Measurements from ENCODE around the gene EEF2.

The EEF2 gene

DNA sequence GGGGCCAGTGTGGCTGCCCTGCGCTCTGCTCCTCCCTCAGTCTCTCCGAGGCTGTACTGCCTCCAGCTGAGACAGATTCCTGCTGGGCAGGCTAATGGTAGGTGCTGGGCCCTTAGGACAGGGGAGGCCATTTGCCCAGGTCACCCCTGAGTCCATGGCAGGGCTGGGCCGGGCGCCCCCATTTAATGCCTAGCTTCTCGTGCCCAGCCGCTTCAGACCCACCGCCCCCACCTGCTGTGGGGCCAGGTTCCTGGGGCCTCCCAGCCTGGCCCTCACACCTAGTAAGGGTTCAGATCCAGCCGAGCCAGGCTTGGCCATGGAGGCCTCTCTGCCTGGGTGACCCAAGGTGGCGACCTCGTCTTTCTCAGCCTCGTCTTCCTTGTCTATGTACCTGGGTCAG is 40.1 kb upstream of the EEF2 start:
- H3F3A ChIP-seq (ENCODE audit: low read depth) = no peaks in the 10 kb centered on the region
- H3K9me2 ChIP-seq (replicated peaks; ENCODE audit: low read depth, low read length) = no peaks in the 10 kb centered on the region
- no peaks in the 10 kb centered on the region for H3K27me3 ChIP-seq (ENCODE audit: insufficient read depth, low read length, poor library complexity, severe bottlenecking)
- H3K9me3 ChIP-seq (ENCODE audit: insufficient read depth, low read depth, low read length) = no peaks in the 10 kb centered on the region
- no peaks in the 10 kb centered on the region for H3K4me1 ChIP-seq (ENCODE audit: insufficient read depth, low read length, poor library complexity, severe bottlenecking)
- TF ChIP-seq, protein P1, sequence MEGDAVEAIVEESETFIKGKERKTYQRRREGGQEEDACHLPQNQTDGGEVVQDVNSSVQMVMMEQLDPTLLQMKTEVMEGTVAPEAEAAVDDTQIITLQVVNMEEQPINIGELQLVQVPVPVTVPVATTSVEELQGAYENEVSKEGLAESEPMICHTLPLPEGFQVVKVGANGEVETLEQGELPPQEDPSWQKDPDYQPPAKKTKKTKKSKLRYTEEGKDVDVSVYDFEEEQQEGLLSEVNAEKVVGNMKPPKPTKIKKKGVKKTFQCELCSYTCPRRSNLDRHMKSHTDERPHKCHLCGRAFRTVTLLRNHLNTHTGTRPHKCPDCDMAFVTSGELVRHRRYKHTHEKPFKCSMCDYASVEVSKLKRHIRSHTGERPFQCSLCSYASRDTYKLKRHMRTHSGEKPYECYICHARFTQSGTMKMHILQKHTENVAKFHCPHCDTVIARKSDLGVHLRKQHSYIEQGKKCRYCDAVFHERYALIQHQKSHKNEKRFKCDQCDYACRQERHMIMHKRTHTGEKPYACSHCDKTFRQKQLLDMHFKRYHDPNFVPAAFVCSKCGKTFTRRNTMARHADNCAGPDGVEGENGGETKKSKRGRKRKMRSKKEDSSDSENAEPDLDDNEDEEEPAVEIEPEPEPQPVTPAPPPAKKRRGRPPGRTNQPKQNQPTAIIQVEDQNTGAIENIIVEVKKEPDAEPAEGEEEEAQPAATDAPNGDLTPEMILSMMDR (conservative IDR thresholded peaks at IDR 0.05; ENCODE audit: low read length) = no peak
- TF ChIP-seq EZH2phosphoT487 (IDR thresholded peaks at IDR 0.05; ENCODE audit: borderline replicate concordance) = no peak
- H3K79me2 ChIP-seq (ENCODE audit: insufficient read depth, low read length) = peaks cover 7% of the 10 kb centered on the region; the same call in 1 of the 2 replicates
- H4K20me1 ChIP-seq (ENCODE audit: insufficient read depth, low read length, poor library complexity, severe bottlenecking) = no peaks in the 10 kb centered on the region
- no peak overlapping the region for H3K4me3 ChIP-seq (ENCODE audit: low read length, poor library complexity, severe bottlenecking)
- no peak overlapping the region for H3K9ac ChIP-seq (ENCODE audit: low read depth, low read length, poor library complexity, severe bottlenecking)
- H2AFZ ChIP-seq (ENCODE audit: low read length) = no peak overlapping the region
- H3K36me3 ChIP-seq (ENCODE audit: insufficient read depth, low read length) = peaks cover 26% of the 10 kb centered on the region; the same call in 1 of the 2 replicates
- H3K4me2 ChIP-seq (ENCODE audit: low read depth, low read length, poor library complexity, severe bottlenecking) = no peak overlapping the region

DNA sequence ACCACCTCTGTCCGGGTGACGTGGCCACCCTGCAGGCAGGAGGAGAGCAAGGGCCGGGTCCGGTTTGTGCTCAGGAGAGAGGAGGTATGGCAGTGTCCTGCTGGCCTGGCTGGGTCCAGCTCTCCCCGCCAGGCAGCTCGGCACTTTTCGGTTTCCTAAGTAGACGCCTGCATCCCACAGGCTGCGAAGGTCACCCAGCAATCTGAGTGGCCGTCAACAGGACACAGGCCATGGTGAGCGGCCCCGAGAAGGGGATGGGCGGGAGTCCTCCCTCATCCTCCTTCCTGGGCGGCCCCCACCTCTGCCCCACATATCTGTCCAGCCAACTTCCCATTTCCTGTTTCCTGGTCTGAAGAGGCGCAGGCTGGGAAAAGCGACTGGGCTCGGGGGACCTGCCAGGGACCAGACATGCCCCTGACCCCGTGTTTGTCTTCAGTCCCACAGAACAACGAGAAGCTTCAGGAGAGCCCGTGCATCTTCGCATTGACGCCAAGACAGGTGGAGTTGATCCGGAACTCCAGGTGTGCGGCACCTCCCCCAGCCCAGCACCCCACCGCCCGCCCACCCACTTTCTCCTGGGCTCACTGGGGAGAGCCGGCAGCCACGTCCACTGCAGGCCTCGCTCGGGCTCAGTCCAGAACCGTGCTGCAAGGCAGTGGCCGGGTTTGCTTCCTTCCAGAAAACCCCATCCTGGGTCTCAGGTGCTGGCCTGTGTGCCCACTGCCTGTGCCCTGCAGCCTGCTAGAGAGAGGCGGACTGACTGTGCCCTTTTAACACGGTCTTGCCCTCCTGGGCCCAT is 38.5 kb upstream of the EEF2 start:
- H3F3A ChIP-seq (ENCODE audit: low read depth) = no peaks in the 10 kb centered on the region
- no peaks in the 10 kb centered on the region for H3K4me1 ChIP-seq (ENCODE audit: insufficient read depth, low read length, poor library complexity, severe bottlenecking)
- peaks cover 16% of the 10 kb centered on the region; the same call in 1 of the 2 replicates for H3K79me2 ChIP-seq (ENCODE audit: insufficient read depth, low read length)
- no peak overlapping the region for H3K9ac ChIP-seq (ENCODE audit: low read depth, low read length, poor library complexity, severe bottlenecking)
- no peaks in the 10 kb centered on the region for H3K9me2 ChIP-seq (replicated peaks; ENCODE audit: low read depth, low read length)
- H2AFZ ChIP-seq (ENCODE audit: low read length) = no peak overlapping the region
- H3K36me3 ChIP-seq (ENCODE audit: insufficient read depth, low read length) = peaks cover 19% of the 10 kb centered on the region; the same call in 1 of the 2 replicates
- TF ChIP-seq, protein P1 (conservative IDR thresholded peaks at IDR 0.05; ENCODE audit: low read length) = no peak
- no peak for TF ChIP-seq EZH2phosphoT487 (IDR thresholded peaks at IDR 0.05; ENCODE audit: borderline replicate concordance)
- H3K4me2 ChIP-seq (ENCODE audit: low read depth, low read length, poor library complexity, severe bottlenecking) = no peak overlapping the region
- no peak overlapping the region for H3K4me3 ChIP-seq (ENCODE audit: low read length, poor library complexity, severe bottlenecking)
- no peaks in the 10 kb centered on the region for H3K27me3 ChIP-seq (ENCODE audit: insufficient read depth, low read length, poor library complexity, severe bottlenecking)
- no peaks in the 10 kb centered on the region for H3K9me3 ChIP-seq (ENCODE audit: insufficient read depth, low read depth, low read length)
- no peaks in the 10 kb centered on the region for H4K20me1 ChIP-seq (ENCODE audit: insufficient read depth, low read length, poor library complexity, severe bottlenecking)

DNA sequence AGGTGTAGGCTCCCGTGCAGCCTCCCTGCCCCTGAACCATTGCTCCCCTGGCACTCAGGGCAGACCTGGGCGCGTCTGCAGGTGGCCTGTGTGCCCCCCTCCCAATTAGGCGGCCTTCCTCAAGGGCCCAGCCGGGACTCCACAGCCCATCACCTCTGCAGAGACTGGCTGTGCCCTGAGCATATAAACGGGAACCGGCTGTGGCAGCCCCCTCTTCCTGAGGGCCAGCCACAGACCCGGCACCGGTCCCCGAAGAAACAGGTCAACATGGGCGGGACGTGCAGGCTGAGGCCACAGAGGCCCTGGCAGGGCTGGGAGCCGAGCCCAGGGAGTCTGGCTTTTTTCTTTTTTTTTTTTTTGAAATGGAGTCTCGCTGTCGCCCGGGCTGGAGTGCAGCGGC is 34.3 kb upstream of the EEF2 start:
- Histone ChIP-seq H3K9ac (ENCODE audit: low read depth, low read length, poor library complexity, severe bottlenecking) (no peak overlapping the region), H3K9me2 (replicated peaks; ENCODE audit: low read depth, low read length) (no peaks in the 10 kb centered on the region), H3K36me3 (ENCODE audit: insufficient read depth, low read length) (peaks cover 10% of the 10 kb centered on the region; the same call in 1 of the 2 replicates), H3K27me3 (ENCODE audit: insufficient read depth, low read length, poor library complexity, severe bottlenecking) (no peaks in the 10 kb centered on the region), H3K4me2 (ENCODE audit: low read depth, low read length, poor library complexity, severe bottlenecking) (no peak overlapping the region), H3K4me3 (ENCODE audit: low read length, poor library complexity, severe bottlenecking) (no peak overlapping the region), H2AFZ (ENCODE audit: low read length) (no peak overlapping the region), H3K9me3 (ENCODE audit: insufficient read depth, low read depth, low read length) (no peaks in the 10 kb centered on the region), H3F3A (ENCODE audit: low read depth) (no peaks in the 10 kb centered on the region), H3K4me1 (ENCODE audit: insufficient read depth, low read length, poor library complexity, severe bottlenecking) (no peaks in the 10 kb centered on the region), H3K79me2 (ENCODE audit: insufficient read depth, low read length) (peaks cover 49% of the 10 kb centered on the region; the same call in 1 of the 2 replicates), H4K20me1 (ENCODE audit: insufficient read depth, low read length, poor library complexity, severe bottlenecking) (peaks cover 12% of the 10 kb centered on the region)
- TF ChIP-seq, protein P1 (conservative IDR thresholded peaks at IDR 0.05; ENCODE audit: low read length) = no peak
- TF ChIP-seq EZH2phosphoT487 (IDR thresholded peaks at IDR 0.05; ENCODE audit: borderline replicate concordance) = no peak

Data from Loucy (cell line).